ENCODE measurements around the gene SLC35D3.
"Not testable (repeated sequence)": the region's sequence is repeated elsewhere in the genome, so short reads cannot be mapped to it uniquely, and the experiment has no call there.

Gene SLC35D3

DNA sequence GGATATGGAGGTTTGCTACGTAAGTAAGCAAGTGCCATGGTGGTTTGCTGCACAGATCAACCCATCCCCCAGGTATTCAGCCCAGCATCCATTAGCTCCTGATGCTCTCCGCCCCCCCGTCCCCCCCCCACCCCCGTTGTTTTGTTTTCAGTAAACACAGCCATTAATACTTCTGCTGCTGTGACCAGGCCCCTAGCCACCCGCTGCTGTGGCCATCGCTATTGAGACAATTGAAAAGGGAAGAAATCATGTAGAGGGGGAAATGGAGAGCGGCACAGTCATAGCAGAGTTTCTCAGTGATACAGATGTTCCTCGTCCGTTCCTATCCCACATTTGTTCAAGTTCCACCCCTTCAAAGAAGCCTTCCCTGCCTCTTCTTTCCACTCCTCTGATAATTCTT is 24.9 kb downstream of the SLC35D3 start:
- H3K4me2 ChIP-seq (ENCODE audit: low read length): no peak overlapping the region
- TF ChIP-seq, protein P1, sequence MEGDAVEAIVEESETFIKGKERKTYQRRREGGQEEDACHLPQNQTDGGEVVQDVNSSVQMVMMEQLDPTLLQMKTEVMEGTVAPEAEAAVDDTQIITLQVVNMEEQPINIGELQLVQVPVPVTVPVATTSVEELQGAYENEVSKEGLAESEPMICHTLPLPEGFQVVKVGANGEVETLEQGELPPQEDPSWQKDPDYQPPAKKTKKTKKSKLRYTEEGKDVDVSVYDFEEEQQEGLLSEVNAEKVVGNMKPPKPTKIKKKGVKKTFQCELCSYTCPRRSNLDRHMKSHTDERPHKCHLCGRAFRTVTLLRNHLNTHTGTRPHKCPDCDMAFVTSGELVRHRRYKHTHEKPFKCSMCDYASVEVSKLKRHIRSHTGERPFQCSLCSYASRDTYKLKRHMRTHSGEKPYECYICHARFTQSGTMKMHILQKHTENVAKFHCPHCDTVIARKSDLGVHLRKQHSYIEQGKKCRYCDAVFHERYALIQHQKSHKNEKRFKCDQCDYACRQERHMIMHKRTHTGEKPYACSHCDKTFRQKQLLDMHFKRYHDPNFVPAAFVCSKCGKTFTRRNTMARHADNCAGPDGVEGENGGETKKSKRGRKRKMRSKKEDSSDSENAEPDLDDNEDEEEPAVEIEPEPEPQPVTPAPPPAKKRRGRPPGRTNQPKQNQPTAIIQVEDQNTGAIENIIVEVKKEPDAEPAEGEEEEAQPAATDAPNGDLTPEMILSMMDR (IDR thresholded peaks at IDR 0.05; ENCODE audit: low read length): no peak
- TF ChIP-seq EZH2 (IDR thresholded peaks at IDR 0.05; ENCODE audit: borderline replicate concordance, low read length): no peak
- H3K9ac ChIP-seq (ENCODE audit: low read length): no peak overlapping the region
- no peaks in the 10 kb centered on the region for H3K9me2 ChIP-seq (ENCODE audit: low read depth, low read length)
- H2AFZ ChIP-seq (ENCODE audit: low read length): no peak overlapping the region
- H3K27me3 ChIP-seq (ENCODE audit: insufficient read depth, low read length): no peaks in the 10 kb centered on the region; the same call in 1 of the 2 replicates
- H3K4me1 ChIP-seq (ENCODE audit: insufficient read depth, low read length, severe bottlenecking): no peaks in the 10 kb centered on the region
- H3F3A ChIP-seq (ENCODE audit: insufficient read depth, low read length): no peaks in the 10 kb centered on the region
- H3K4me3 ChIP-seq (ENCODE audit: low read depth, low read length, poor library complexity, severe bottlenecking): no peak overlapping the region
- H3K27ac ChIP-seq (ENCODE audit: low read depth, low read length, poor library complexity, severe bottlenecking): no peak overlapping the region
- H3K79me2 ChIP-seq (ENCODE audit: insufficient read depth, low read length): no peaks in the 10 kb centered on the region
- H3K9me3 ChIP-seq (ENCODE audit: low read length): no peaks in the 10 kb centered on the region
- no peaks in the 10 kb centered on the region for H4K20me1 ChIP-seq (ENCODE audit: insufficient read depth, low read length)
- H3K36me3 ChIP-seq (ENCODE audit: insufficient read depth, low read length): no peaks in the 10 kb centered on the region

DNA sequence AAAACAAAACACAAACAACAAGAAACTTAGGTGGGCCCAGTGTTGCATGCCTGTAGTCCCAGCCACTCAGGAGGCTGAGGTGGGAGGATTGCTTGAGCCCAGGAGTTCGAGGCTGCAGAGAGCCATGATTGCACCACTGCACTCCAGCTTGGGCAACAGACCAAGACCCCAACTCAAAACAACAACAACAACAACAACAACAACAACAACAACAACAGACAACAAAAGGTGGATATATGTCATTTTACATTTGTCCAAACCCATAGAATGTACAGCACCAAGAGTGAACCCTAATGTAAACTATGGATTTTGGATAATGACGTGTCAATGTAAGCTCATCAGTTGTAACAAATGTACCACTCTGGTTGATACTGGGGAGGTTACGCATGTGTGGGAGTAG is 27.9 kb downstream of the SLC35D3 start:
- not testable (repeated sequence) for H2AFZ ChIP-seq (ENCODE audit: low read length); H3K9me3 ChIP-seq (ENCODE audit: low read length); H3K36me3 ChIP-seq (ENCODE audit: insufficient read depth, low read length); H4K20me1 ChIP-seq (ENCODE audit: insufficient read depth, low read length); H3K79me2 ChIP-seq (ENCODE audit: insufficient read depth, low read length); H3K9ac ChIP-seq (ENCODE audit: low read length); H3F3A ChIP-seq (ENCODE audit: insufficient read depth, low read length); H3K27me3 ChIP-seq (ENCODE audit: insufficient read depth, low read length); H3K4me1 ChIP-seq (ENCODE audit: insufficient read depth, low read length, severe bottlenecking); H3K4me3 ChIP-seq (ENCODE audit: low read depth, low read length, poor library complexity, severe bottlenecking); H3K9me2 ChIP-seq (ENCODE audit: low read depth, low read length); H3K4me2 ChIP-seq (ENCODE audit: low read length); H3K27ac ChIP-seq (ENCODE audit: low read depth, low read length, poor library complexity, severe bottlenecking)

DNA sequence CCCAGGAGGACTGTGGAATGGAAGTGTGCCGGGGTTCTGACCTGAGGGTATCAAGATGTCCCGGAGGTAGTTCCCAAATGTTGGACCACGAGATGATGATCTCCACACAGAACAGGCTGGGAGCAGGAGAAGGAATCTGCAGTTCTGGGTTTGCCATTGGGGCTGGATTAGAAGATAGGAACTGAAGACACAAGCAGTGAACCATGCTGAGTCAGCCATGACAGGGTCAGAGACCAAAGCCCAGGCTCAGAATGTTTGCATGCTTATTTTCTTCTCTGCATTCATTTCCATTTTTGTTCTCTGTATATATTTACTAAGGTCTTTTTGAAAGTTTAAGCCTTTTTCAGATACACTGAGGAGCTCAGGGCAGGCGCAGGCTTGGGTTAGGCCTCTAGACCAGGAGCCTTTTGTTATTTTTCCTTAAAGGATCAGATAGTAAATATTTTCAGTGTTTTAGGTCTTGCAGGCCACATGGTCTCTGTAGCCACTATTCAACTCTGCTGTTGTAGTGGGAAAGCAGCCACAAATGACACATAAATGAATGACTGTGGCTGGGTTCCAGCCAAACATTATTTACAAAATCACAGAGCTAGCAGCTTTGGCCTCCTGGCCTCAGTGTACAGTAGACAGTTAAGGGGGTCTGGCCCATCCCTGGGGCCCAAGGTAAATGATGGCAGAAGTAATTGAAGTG is 28.5 kb downstream of the SLC35D3 start:
- Histone ChIP-seq H3K79me2 (ENCODE audit: insufficient read depth, low read length) (no peaks in the 10 kb centered on the region), H3K4me2 (ENCODE audit: low read length) (no peak overlapping the region), H3K9me2 (ENCODE audit: low read depth, low read length) (no peaks in the 10 kb centered on the region), H3K9me3 (ENCODE audit: low read length) (no peaks in the 10 kb centered on the region), H3K4me3 (ENCODE audit: low read depth, low read length, poor library complexity, severe bottlenecking) (no peak overlapping the region), H3F3A (ENCODE audit: insufficient read depth, low read length) (no peaks in the 10 kb centered on the region), H3K9ac (ENCODE audit: low read length) (no peak overlapping the region), H2AFZ (ENCODE audit: low read length) (no peak overlapping the region), H3K27ac (ENCODE audit: low read depth, low read length, poor library complexity, severe bottlenecking) (no peak overlapping the region), H4K20me1 (ENCODE audit: insufficient read depth, low read length) (no peaks in the 10 kb centered on the region), H3K27me3 (ENCODE audit: insufficient read depth, low read length) (no peaks in the 10 kb centered on the region), H3K4me1 (ENCODE audit: insufficient read depth, low read length, severe bottlenecking) (no peaks in the 10 kb centered on the region), H3K36me3 (ENCODE audit: insufficient read depth, low read length) (no peaks in the 10 kb centered on the region)
- TF ChIP-seq, protein P1 (IDR thresholded peaks at IDR 0.05; ENCODE audit: low read length): no peak
- TF ChIP-seq EZH2 (IDR thresholded peaks at IDR 0.05; ENCODE audit: borderline replicate concordance, low read length): no peak

DNA sequence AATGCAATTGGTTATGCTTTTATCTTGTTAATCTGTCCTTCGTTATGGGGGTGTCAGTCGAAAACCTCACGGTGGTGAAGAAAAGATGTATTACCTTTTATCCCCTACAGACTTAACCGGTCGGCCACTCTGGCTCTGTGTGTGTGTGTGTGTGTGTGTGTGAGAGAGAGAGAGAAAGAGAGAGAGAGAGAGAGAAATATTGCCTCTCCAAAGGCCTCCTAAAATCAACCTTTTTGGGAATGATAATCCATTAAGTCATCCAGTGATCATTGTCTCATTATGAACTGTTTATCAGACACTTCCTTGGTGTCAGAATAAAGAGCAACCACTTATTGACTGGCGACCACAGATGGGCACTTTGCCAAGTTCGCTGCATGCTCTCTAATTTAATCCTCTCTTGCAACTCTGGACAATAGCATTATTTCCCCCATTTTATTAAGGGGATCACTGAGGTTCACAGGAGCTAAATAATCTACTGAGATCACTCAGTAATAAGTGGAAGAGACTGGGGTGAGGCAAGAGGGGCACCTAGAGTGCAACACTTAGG is 30.7 kb downstream of the SLC35D3 start:
- H3K9me3 ChIP-seq (ENCODE audit: low read length): no peaks in the 10 kb centered on the region
- H4K20me1 ChIP-seq (ENCODE audit: insufficient read depth, low read length): no peaks in the 10 kb centered on the region
- H3K4me1 ChIP-seq (ENCODE audit: insufficient read depth, low read length, severe bottlenecking): peaks cover 8% of the 10 kb centered on the region
- H3K36me3 ChIP-seq (ENCODE audit: insufficient read depth, low read length): no peaks in the 10 kb centered on the region
- H3K27ac ChIP-seq (ENCODE audit: low read depth, low read length, poor library complexity, severe bottlenecking): no peak overlapping the region
- no peaks in the 10 kb centered on the region for H3K79me2 ChIP-seq (ENCODE audit: insufficient read depth, low read length)
- H3K9ac ChIP-seq (ENCODE audit: low read length): no peak overlapping the region
- no peak overlapping the region for H3K4me2 ChIP-seq (ENCODE audit: low read length)
- TF ChIP-seq, protein P1 (IDR thresholded peaks at IDR 0.05; ENCODE audit: low read length): no peak
- TF ChIP-seq EZH2 (IDR thresholded peaks at IDR 0.05; ENCODE audit: borderline replicate concordance, low read length): no peak
- H2AFZ ChIP-seq (ENCODE audit: low read length): no peak overlapping the region
- H3K27me3 ChIP-seq (ENCODE audit: insufficient read depth, low read length): no peaks in the 10 kb centered on the region
- H3K4me3 ChIP-seq (ENCODE audit: low read depth, low read length, poor library complexity, severe bottlenecking): no peak overlapping the region
- no peaks in the 10 kb centered on the region for H3K9me2 ChIP-seq (ENCODE audit: low read depth, low read length)
- no peaks in the 10 kb centered on the region for H3F3A ChIP-seq (ENCODE audit: insufficient read depth, low read length)

Data from OCI-LY1 (cell line).